Measurements from ENCODE around the gene ASB11.
"Not testable (repeated sequence)": the region's sequence is repeated elsewhere in the genome, so short reads cannot be mapped to it uniquely, and the experiment has no call there.

ASB11 gene

GRCh38 chrX:15311119-15311518, 4.3 kb downstream of the ASB11 start:
- H3K4me3 ChIP-seq (ENCODE audit: low read depth, low read length) = no peak overlapping the region

DNA sequence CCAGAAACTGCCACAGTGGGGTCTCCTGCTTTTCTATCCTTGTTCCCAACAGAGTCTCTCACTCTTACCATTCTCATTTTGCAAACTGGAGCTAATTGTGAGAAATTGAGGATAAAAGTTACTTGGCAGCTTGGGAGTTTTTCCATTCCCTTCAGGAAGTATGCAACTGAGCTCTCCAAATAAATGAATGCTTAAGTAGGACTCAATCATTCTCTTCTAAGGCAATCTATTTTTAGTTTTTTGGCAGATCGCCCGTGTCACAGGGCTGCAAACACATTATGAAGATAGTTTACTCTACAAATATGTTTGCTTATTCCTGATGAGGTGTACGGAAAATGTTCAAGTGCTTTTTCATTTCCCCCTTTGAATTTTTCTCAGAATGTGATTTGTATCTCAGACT, 5.3 kb downstream of the ASB11 start:
- H3K4me3 ChIP-seq (ENCODE audit: low read depth, low read length) = no peak overlapping the region

- not testable (repeated sequence) for H3K4me3 ChIP-seq (ENCODE audit: low read depth, low read length)
Measured at GRCh38 chrX:15305899-15306298, 9.5 kb downstream of the ASB11 start.

DNA sequence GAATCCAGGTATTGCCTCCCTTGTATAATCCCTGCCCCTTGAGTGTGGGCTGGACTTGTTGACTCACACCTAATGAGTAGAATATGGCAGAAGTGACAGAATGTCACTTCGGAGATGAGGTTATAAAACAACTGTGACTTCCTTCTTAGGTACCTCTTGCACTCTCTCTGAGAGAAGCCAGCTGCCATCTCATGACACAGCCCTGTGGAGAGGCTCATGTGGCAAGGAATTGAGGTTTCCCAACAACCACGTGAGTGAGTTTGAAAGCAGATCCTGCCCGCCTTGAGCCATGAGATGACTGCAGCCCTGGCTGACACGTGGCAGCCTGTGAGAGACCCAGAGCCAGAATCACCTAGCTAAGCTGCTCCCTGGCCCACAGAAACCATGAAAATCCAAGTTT, 13.5 kb downstream of the ASB11 start:
- H3K4me3 ChIP-seq (ENCODE audit: low read depth, low read length) = no peak overlapping the region

DNA sequence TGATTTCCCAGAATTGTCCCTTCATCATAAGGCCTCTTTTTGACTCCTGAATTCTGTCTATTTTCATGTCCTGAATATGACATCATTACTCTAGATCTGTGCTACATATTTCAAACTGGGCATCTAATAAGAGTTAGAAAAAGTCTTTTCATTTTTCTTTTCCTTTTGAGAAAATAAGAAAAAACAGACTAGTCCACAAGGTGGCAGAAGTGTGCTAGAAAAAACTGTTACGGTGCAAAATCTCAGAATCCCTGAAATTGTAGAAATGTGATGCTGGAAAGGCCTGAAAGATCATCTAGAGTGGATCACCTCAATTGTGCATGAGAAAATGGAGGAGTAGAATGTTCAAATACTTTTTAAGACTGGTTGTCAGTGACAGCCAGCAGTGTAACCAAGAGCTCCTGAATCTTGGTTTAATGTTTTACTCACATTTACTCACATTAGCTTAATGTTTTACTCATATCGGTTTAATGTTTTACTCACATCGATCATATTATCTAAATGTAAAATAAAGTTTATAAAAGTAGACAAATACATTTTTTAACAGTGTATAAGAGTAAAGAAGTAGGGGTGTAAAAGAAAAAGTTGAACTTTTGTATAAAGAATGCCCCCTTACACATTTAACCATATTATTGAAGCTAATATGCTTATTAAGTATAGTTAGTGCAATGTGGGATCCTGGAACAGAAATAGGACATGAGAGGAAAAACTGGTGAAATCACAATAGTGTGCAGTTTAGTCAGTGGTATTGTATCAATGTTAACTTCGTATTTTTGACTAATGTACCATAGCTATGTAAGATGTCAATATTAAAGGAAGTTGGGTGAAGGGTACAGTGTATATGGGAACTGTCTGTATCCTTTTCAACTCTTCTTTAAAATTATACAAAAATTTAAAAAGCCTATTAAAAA, 15.2 kb downstream of the ASB11 start:
- H3K4me3 ChIP-seq (ENCODE audit: low read depth, low read length) = no peak overlapping the region

GRCh38 chrX:15298780-15299179, 16.7 kb downstream of the ASB11 start:
- no peak overlapping the region for H3K4me3 ChIP-seq (ENCODE audit: low read depth, low read length)

- H3K4me3 ChIP-seq (ENCODE audit: low read depth, low read length) = no peak overlapping the region
Measured at GRCh38 chrX:15298201-15298600, 17.2 kb downstream of the ASB11 start.

GRCh38 chrX:15293451-15293850, 22.0 kb downstream of the ASB11 start:
- H3K4me3 ChIP-seq (ENCODE audit: low read depth, low read length) = no peak overlapping the region

- H3K4me3 ChIP-seq (ENCODE audit: low read depth, low read length) = no peak overlapping the region
Measured at GRCh38 chrX:15292861-15293260, 22.6 kb downstream of the ASB11 start.

- H3K4me3 ChIP-seq (ENCODE audit: low read depth, low read length) = no peak overlapping the region
Measured at GRCh38 chrX:15277604-15278003, 37.8 kb downstream of the ASB11 start.

DNA sequence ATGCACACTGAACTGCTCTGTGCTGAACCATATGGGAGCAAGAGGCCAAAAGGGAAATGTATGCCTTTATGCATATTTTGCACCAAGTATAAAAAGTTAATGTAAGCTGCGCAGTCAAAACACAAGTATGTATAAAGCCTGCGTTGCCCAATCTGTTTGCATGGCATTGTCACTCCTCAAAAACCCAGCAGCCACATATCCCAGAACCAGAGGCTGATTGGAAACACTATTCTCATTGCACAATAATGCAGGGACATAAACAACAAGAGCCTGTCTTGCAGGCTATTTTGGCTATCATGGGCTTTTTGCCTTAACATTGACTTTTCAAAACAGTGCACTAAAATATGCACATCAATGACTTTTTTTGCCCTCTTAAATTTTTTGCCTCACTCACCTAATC, 40.5 kb downstream of the ASB11 start:
- no peak overlapping the region for H3K4me3 ChIP-seq (ENCODE audit: low read depth, low read length)

- not testable (repeated sequence) for H3K4me3 ChIP-seq (ENCODE audit: low read depth, low read length)
Measured at GRCh38 chrX:15273275-15273674, 42.2 kb downstream of the ASB11 start.

GRCh38 chrX:15271757-15272156, 43.7 kb downstream of the ASB11 start:
- no peak overlapping the region for H3K4me3 ChIP-seq (ENCODE audit: low read depth, low read length)

GRCh38 chrX:15269618-15270521, 45.6 kb downstream of the ASB11 start, which contains the start of gene ASB9:
TSS of gene ASB9 (minus strand) at chrX:15270083. CDS start at chrX:15269874, 209 bp downstream.
- no peak within 1 kb of the TSS for H3K4me3 ChIP-seq (ENCODE audit: low read depth, low read length)

- no peak overlapping the region for H3K4me3 ChIP-seq (ENCODE audit: low read depth, low read length)
Measured at GRCh38 chrX:15269120-15269519, 46.3 kb downstream of the ASB11 start.

DNA sequence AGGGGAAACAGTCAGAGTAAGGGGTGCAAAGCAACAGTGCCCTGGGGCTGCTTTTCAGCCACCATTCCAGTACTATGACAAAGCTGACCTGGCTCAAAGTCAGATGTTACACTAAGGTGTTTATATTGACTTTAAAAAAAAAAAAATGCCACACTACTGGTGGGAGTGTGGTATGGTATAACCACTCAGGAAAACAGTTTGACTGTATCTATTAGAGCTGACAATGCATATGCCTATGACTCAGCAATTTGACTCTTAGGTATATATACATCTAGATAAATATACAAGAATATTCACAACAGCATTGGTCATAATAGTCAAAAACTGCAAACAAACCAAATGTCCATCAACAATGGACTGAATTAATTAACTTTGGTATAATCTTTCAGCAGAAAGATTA, 60.6 kb downstream of the ASB11 start:
- no peak overlapping the region for H3K4me3 ChIP-seq (ENCODE audit: low read depth, low read length)

- H3K4me3 ChIP-seq (ENCODE audit: low read depth, low read length) = no peak overlapping the region
Measured at GRCh38 chrX:15245896-15246295, 69.5 kb downstream of the ASB11 start.

DNA sequence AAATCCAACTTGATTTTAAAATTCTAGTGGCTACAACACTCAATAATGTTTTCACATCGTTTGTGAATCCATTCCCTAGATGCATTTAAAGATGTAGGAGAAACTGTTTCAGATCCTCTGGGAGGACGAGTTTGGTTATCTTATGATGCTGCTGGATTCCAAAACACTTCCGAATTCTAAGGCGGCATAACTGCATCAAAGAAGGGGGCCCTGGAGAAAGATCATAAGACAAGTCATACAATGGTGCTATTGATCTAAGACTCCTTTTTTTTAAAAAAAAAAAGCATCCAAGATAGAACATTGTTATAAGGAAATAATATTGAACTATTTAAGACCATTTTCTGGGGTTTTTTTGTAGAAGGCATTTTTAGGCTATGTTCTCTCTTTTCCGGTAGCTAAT, 71.0 kb downstream of the ASB11 start:
- no peak overlapping the region for H3K4me3 ChIP-seq (ENCODE audit: low read depth, low read length)

GRCh38 chrX:15242899-15243555, 72.4 kb downstream of the ASB11 start:
- H3K4me3 ChIP-seq (ENCODE audit: low read depth, low read length) = no peak overlapping the region

DNA sequence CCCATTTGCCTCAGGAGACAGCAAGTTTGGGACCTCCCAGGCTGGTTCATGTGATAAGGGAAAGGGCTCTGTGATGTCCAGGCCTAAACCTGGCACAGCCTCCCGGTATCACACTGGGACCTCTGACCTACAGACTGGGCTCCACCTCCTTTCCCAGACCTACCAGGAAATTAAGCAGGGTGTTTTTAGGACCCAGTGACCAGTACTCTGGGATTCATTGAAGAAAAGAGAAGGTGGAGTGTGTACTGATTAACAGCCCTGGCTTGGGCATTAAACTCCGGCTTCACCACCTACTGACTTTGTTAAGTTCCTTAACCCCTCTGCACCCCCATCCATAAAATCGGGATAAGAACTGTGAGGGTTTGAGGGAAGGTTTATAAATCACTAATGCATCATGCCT, 74.1 kb downstream of the ASB11 start:
- no peak overlapping the region for H3K4me3 ChIP-seq (ENCODE audit: low read depth, low read length)

- H3K4me3 ChIP-seq (ENCODE audit: low read depth, low read length) = no peak overlapping the region
Measured at GRCh38 chrX:15240414-15240813, 75.0 kb downstream of the ASB11 start.

Measured in iPS-11a (cell line).